ENCODE measurements around the gene TACSTD2. TPM values are rescaled to one million over a fixed set of nuclear protein-coding genes. Genes with fewer than 3 reads are reported as not detected.

TACSTD2 gene
- polyA plus RNA-seq, 1 donor from 2014 or later, result not detected

- Histone ChIP-seq H3K9ac (ENCODE audit: low read length) (no peak overlapping the region), H3K79me2 (replicated peaks; ENCODE audit: insufficient read depth, low read length) (no peaks in the 10 kb centered on the region), H2AFZ (ENCODE audit: low read depth, low read length) (no peak overlapping the region), H3K27ac (ENCODE audit: low read length) (no peak overlapping the region), H3K36me3 (ENCODE audit: insufficient read depth, low read length) (no peaks in the 10 kb centered on the region), H3K4me2 (ENCODE audit: low read length) (no peak overlapping the region), H3F3A (ENCODE audit: insufficient read depth, low read length, poor library complexity, severe bottlenecking) (no peaks in the 10 kb centered on the region), H3K4me3 (ENCODE audit: low read length) (no peak overlapping the region), H4K20me1 (ENCODE audit: insufficient read depth) (no peaks in the 10 kb centered on the region), H3K9me3 (ENCODE audit: low read length) (no peaks in the 10 kb centered on the region), H3K9me2 (ENCODE audit: insufficient read depth, low read length) (no peaks in the 10 kb centered on the region), H3K27me3 (ENCODE audit: insufficient read depth, low read depth, low read length) (no peaks in the 10 kb centered on the region)
- TF ChIP-seq CTCF (IDR thresholded peaks at IDR 0.05; ENCODE audit: poor library complexity, severe bottlenecking), result no peak
- no peak for TF ChIP-seq EP300 (conservative IDR thresholded peaks at IDR 0.05; ENCODE audit: poor library complexity, severe bottlenecking)
- TF ChIP-seq SMC3 (conservative IDR thresholded peaks at IDR 0.05; ENCODE audit: poor library complexity), result no peak
- no peak for TF ChIP-seq EZH2 (IDR thresholded peaks at IDR 0.05; ENCODE audit: borderline replicate concordance, insufficient read depth, low read length, poor library complexity, severe bottlenecking)
- TF ChIP-seq TAF1 (IDR thresholded peaks at IDR 0.05; ENCODE audit: low read depth), result no peak
- TF ChIP-seq MXI1 (conservative IDR thresholded peaks at IDR 0.05; ENCODE audit: poor library complexity, severe bottlenecking), result no peak
- no peak for TF ChIP-seq RAD21 (conservative IDR thresholded peaks at IDR 0.05)
These were observed 20.9 kb upstream of the TACSTD2 start for GRCh38 chr1:58597996-58598395.

- no peak overlapping the region for H3K27ac ChIP-seq (ENCODE audit: low read length)
- no peaks in the 10 kb centered on the region for H3K36me3 ChIP-seq (ENCODE audit: insufficient read depth, low read length)
- H3K4me3 ChIP-seq (ENCODE audit: low read length), result no peak overlapping the region
- H4K20me1 ChIP-seq (ENCODE audit: insufficient read depth), result no peaks in the 10 kb centered on the region
- no peaks in the 10 kb centered on the region for H3K9me3 ChIP-seq (ENCODE audit: low read length)
- no peak overlapping the region for H3K4me2 ChIP-seq (ENCODE audit: low read length)
- no peaks in the 10 kb centered on the region for H3K27me3 ChIP-seq (ENCODE audit: insufficient read depth, low read depth, low read length)
- no peaks in the 10 kb centered on the region for H3K79me2 ChIP-seq (replicated peaks; ENCODE audit: insufficient read depth, low read length)
- H3K9ac ChIP-seq (ENCODE audit: low read length), result no peak overlapping the region
- no peak overlapping the region for H2AFZ ChIP-seq (ENCODE audit: low read depth, low read length)
- TF ChIP-seq SMC3 (conservative IDR thresholded peaks at IDR 0.05; ENCODE audit: poor library complexity) (no peak), EP300 (conservative IDR thresholded peaks at IDR 0.05; ENCODE audit: poor library complexity, severe bottlenecking) (no peak), RAD21 (conservative IDR thresholded peaks at IDR 0.05) (no peak), TAF1 (IDR thresholded peaks at IDR 0.05; ENCODE audit: low read depth) (no peak), POLR2AphosphoS5 (IDR thresholded peaks at IDR 0.05) (no peak), CTCF (IDR thresholded peaks at IDR 0.05; ENCODE audit: poor library complexity, severe bottlenecking) (no peak), EZH2 (IDR thresholded peaks at IDR 0.05; ENCODE audit: borderline replicate concordance, insufficient read depth, low read length, poor library complexity, severe bottlenecking) (no peak)
- H3K9me2 ChIP-seq (ENCODE audit: insufficient read depth, low read length), result no peaks in the 10 kb centered on the region
- H3F3A ChIP-seq (ENCODE audit: insufficient read depth, low read length, poor library complexity, severe bottlenecking), result no peaks in the 10 kb centered on the region
These were observed 20.0 kb upstream of the TACSTD2 start for GRCh38 chr1:58597076-58597475.

GRCh38 chr1:58596631-58597052, 19.6 kb upstream of the TACSTD2 start:
- Histone ChIP-seq H4K20me1 (ENCODE audit: insufficient read depth) (no peaks in the 10 kb centered on the region), H3F3A (ENCODE audit: insufficient read depth, low read length, poor library complexity, severe bottlenecking) (no peaks in the 10 kb centered on the region), H3K9me3 (ENCODE audit: low read length) (no peaks in the 10 kb centered on the region), H3K9me2 (ENCODE audit: insufficient read depth, low read length) (no peaks in the 10 kb centered on the region), H3K4me3 (ENCODE audit: low read length) (no peak overlapping the region), H3K27ac (ENCODE audit: low read length) (no peak overlapping the region), H3K9ac (ENCODE audit: low read length) (no peak overlapping the region), H2AFZ (ENCODE audit: low read depth, low read length) (no peak overlapping the region), H3K27me3 (ENCODE audit: insufficient read depth, low read depth, low read length) (no peaks in the 10 kb centered on the region), H3K79me2 (replicated peaks; ENCODE audit: insufficient read depth, low read length) (no peaks in the 10 kb centered on the region), H3K4me2 (ENCODE audit: low read length) (no peak overlapping the region), H3K36me3 (ENCODE audit: insufficient read depth, low read length) (no peaks in the 10 kb centered on the region)
- TF ChIP-seq REST (IDR thresholded peaks at IDR 0.05; ENCODE audit: borderline replicate concordance), result no peak
- TF ChIP-seq POLR2AphosphoS5 (IDR thresholded peaks at IDR 0.05), result no peak
- no peak for TF ChIP-seq TAF1 (IDR thresholded peaks at IDR 0.05; ENCODE audit: low read depth)
- no peak for TF ChIP-seq CTCF (IDR thresholded peaks at IDR 0.05; ENCODE audit: poor library complexity, severe bottlenecking)
- TF ChIP-seq SMC3 (conservative IDR thresholded peaks at IDR 0.05; ENCODE audit: poor library complexity), result no peak
- TF ChIP-seq RAD21 (conservative IDR thresholded peaks at IDR 0.05), result no peak
- no peak for TF ChIP-seq MXI1 (conservative IDR thresholded peaks at IDR 0.05; ENCODE audit: poor library complexity, severe bottlenecking)
- TF ChIP-seq EP300 (conservative IDR thresholded peaks at IDR 0.05; ENCODE audit: poor library complexity, severe bottlenecking), result no peak
- no peak for TF ChIP-seq EZH2 (IDR thresholded peaks at IDR 0.05; ENCODE audit: borderline replicate concordance, insufficient read depth, low read length, poor library complexity, severe bottlenecking)
